ENCODE data around the gene RASSF4. TPM values are rescaled to one million over a fixed set of nuclear protein-coding genes. Genes with fewer than 3 reads are reported as not detected.

The RASSF4 gene
- total RNA-seq, 1 experiment from 2014 or later, result 11.5 TPM

DNA sequence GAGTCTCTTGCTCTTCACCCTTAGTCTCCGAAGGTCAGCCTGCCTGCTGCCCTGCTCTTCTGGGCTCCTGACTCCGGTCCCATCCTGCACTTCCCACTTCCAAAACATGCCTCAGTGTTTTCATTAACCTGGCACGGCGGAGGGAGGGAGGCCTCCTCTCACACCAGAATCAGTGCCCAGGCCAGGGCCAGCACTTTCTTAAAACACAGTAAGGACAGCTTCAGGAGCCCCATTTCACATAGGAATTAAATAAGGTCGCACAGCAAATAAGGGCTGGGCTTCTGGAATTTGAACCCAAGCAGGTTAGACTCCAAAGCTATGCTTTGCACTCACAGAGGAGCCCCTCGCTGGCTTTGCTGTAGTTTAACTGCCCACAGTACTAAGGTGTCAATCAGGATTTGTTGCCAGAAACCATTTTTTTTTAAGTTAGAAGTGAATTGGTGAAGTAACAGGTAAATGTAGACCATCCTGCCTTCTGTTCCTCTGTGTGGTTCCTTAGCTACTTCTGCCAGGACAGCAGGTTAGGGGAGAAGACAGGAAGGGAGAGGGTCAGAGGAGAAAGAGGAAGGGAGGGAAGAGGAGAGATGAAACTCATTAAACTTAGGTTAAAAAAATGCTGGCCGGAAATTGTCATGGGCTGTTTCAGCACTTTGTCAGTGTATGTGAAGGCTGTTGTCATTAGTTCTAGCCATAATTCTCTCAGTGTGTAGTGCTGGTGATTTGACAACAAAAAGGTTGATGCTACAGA is 1.1 kb downstream of the RASSF4 start:
- H3K23me2 ChIP-seq (ENCODE audit: insufficient read length, low read depth, low read length, poor library complexity, severe bottlenecking), result peaks cover 11% of the 10 kb centered on the region
- H3T11ph ChIP-seq (ENCODE audit: low read length), result no peak overlapping the region
- no peak overlapping the region for H2BK12ac ChIP-seq (ENCODE audit: insufficient read length, low read depth, low read length)
- no peak overlapping the region for H3K23ac ChIP-seq (ENCODE audit: insufficient read length, low read depth, low read length)
- no peak overlapping the region for H3K18ac ChIP-seq (ENCODE audit: insufficient read length, low read depth, low read length)
- Mint-ChIP-seq H3K36me3 (ENCODE audit: insufficient read depth in 1 of 3, low read depth in 3 of 3) (peaks cover 5 to 11% (median 8%) of the 10 kb centered on the region in 3 experiments; a peak in 6 of 7 replicates), H3K9me3 (no peaks in the 10 kb centered on the region; a peak in 1 of 5 replicates), H3K27me3 (ENCODE audit: low read depth) (peaks cover 13% of the 10 kb centered on the region), H3K27ac (peak overlapping the region in 1 of 3 experiments; percentile 6; a peak in 1 of 7 replicates), H3K4me1 (peaks cover 69 to 70% of the 10 kb centered on the region in 2 experiments), H3K4me3 (peak overlapping the region; percentile 78 to 79)
- no peak overlapping the region for H2BK120ac ChIP-seq (ENCODE audit: low read depth, low read length, poor library complexity, severe bottlenecking)
- H4K5ac ChIP-seq (ENCODE audit: insufficient read length, low read depth, low read length), result no peak overlapping the region
- no peaks in the 10 kb centered on the region for H4K20me1 ChIP-seq (ENCODE audit: control insufficient read depth, insufficient read depth, insufficient read length)
- no peak overlapping the region for H2BK15ac ChIP-seq (ENCODE audit: low read depth, low read length)
- DNase-seq, result peak; percentile 22
- no peaks in the 10 kb centered on the region for H3K79me2 ChIP-seq (ENCODE audit: insufficient read depth, low read length)
- no peak overlapping the region for H2AK5ac ChIP-seq (ENCODE audit: insufficient read length, low read length)
- H3K56ac ChIP-seq (ENCODE audit: insufficient read length, low read depth, low read length), result no peak overlapping the region
- H2BK20ac ChIP-seq (ENCODE audit: low read depth, low read length, poor library complexity, severe bottlenecking), result no peak overlapping the region
- no peak overlapping the region for H3K9ac ChIP-seq (ENCODE audit: extremely low read depth, insufficient read length, low read length)
- TF ChIP-seq, protein P1, sequence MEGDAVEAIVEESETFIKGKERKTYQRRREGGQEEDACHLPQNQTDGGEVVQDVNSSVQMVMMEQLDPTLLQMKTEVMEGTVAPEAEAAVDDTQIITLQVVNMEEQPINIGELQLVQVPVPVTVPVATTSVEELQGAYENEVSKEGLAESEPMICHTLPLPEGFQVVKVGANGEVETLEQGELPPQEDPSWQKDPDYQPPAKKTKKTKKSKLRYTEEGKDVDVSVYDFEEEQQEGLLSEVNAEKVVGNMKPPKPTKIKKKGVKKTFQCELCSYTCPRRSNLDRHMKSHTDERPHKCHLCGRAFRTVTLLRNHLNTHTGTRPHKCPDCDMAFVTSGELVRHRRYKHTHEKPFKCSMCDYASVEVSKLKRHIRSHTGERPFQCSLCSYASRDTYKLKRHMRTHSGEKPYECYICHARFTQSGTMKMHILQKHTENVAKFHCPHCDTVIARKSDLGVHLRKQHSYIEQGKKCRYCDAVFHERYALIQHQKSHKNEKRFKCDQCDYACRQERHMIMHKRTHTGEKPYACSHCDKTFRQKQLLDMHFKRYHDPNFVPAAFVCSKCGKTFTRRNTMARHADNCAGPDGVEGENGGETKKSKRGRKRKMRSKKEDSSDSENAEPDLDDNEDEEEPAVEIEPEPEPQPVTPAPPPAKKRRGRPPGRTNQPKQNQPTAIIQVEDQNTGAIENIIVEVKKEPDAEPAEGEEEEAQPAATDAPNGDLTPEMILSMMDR (conservative IDR thresholded peaks at IDR 0.05), result no peak
- no peak overlapping the region for H2BK5ac ChIP-seq (ENCODE audit: insufficient read length, low read length)
- peaks cover 25% of the 10 kb centered on the region; the same call in 1 of the 2 replicates for H3K4me1 ChIP-seq (ENCODE audit: insufficient read depth, low read length)
- H3K14ac ChIP-seq (ENCODE audit: insufficient read depth, low read length), result no peak overlapping the region
- H3K27me3 ChIP-seq (ENCODE audit: insufficient read depth, low read length), result no peaks in the 10 kb centered on the region
- no peak overlapping the region for H2AFZ ChIP-seq (ENCODE audit: low read length)
- no peak overlapping the region for H3K4ac ChIP-seq (ENCODE audit: low read depth, low read length)
- no peaks in the 10 kb centered on the region for H3K9me3 ChIP-seq (ENCODE audit: control insufficient read depth, low read depth, low read length)
- H3K4me2 ChIP-seq (ENCODE audit: insufficient read depth, insufficient read length, low read length), result peak overlapping the region; percentile 70
- H4K91ac ChIP-seq (ENCODE audit: insufficient read length, low read depth, low read length), result no peak overlapping the region
- H3K27ac ChIP-seq (ENCODE audit: insufficient read length, low read depth, low read length), result no peak overlapping the region
- WGBS (ENCODE audit: extremely low coverage, insufficient read length, low lambda C conversion rate), result no CpG with 5 or more reads among the region's 7 CpGs
- H4K8ac ChIP-seq (replicated peaks; ENCODE audit: insufficient read length, low read depth, low read length), result no peak overlapping the region
- no peaks in the 10 kb centered on the region for H3K79me1 ChIP-seq (ENCODE audit: insufficient read depth, low read depth, low read length, poor library complexity, severe bottlenecking)
